ENCODE results near the gene G6PC3.
"Not testable (repeated sequence)": the region's sequence is repeated elsewhere in the genome, so short reads cannot be mapped to it uniquely, and the experiment has no call there.

The G6PC3 gene

GRCh38 chr17:44044071-44044470 is 26.5 kb upstream of the G6PC3 start:
- no peak overlapping the region for H3K4me3 ChIP-seq (ENCODE audit: low read depth, low read length)
- TF ChIP-seq CTCF (IDR thresholded peaks at IDR 0.05; ENCODE audit: borderline replicate concordance, insufficient read depth, low read depth, low read length): no peak

GRCh38 chr17:44045486-44045885 is 25.0 kb upstream of the G6PC3 start:
- no peak for TF ChIP-seq CTCF (IDR thresholded peaks at IDR 0.05; ENCODE audit: borderline replicate concordance, insufficient read depth, low read depth, low read length)
- no peak overlapping the region for H3K4me3 ChIP-seq (ENCODE audit: low read depth, low read length)

- H3K4me3 ChIP-seq (ENCODE audit: low read depth, low read length): not testable (repeated sequence)
These were observed 23.6 kb upstream of the G6PC3 start for GRCh38 chr17:44046893-44047292.

GRCh38 chr17:44049294-44050060 is 21.1 kb upstream of the G6PC3 start:
- TF ChIP-seq CTCF (IDR thresholded peaks at IDR 0.05; ENCODE audit: borderline replicate concordance, insufficient read depth, low read depth, low read length): no peak

GRCh38 chr17:44053125-44053872 is 17.2 kb upstream of the G6PC3 start:
- H3K4me3 ChIP-seq (ENCODE audit: low read depth, low read length): no peak overlapping the region
- no peak for TF ChIP-seq CTCF (IDR thresholded peaks at IDR 0.05; ENCODE audit: borderline replicate concordance, insufficient read depth, low read depth, low read length)

More at GRCh38 chr17:44049294-44050060, 21.1 kb upstream of the G6PC3 start:
- no peak overlapping the region for H3K4me3 ChIP-seq (ENCODE audit: low read depth, low read length)

GRCh38 chr17:44059101-44059892 is 11.2 kb upstream of the G6PC3 start:
- H3K4me3 ChIP-seq (ENCODE audit: low read depth, low read length): no peak overlapping the region
- no peak for TF ChIP-seq CTCF (IDR thresholded peaks at IDR 0.05; ENCODE audit: borderline replicate concordance, insufficient read depth, low read depth, low read length)

- TF ChIP-seq CTCF (IDR thresholded peaks at IDR 0.05; ENCODE audit: borderline replicate concordance, insufficient read depth, low read depth, low read length): no peak
- no peak overlapping the region for H3K4me3 ChIP-seq (ENCODE audit: low read depth, low read length)
These were observed 9.1 kb upstream of the G6PC3 start for GRCh38 chr17:44061446-44061845.

Measured in GM12875 (cell line).